Calu3 (cell line): ENCODE results near the gene SCN1A. TPM values are rescaled to one million over a fixed set of nuclear protein-coding genes. Genes with fewer than 3 reads are reported as not detected.

ENCODE experiments used
- BruUV-seq: library from RNA; stranded (reverse); fragments of 400-500 nt; replicated peaks from 2 replicates; lab custom pipeline; 2021; lab: Mats Ljungman, UMichigan
- CTCF ChIA-PET: fragments of 300-600 bp; sonication (Branson Sonifier 250); formaldehyde crosslinking; loops from one replicate; lab custom pipeline; 2022; ENCODE audit warnings: antibody characterized with exemption; lab: Charles Lee
- DNase-seq: peaks from one replicate; pipeline ENCODE4 v3.0.0; 2022
- H3K27ac Mint-ChIP-seq: one replicate; pipeline ENCODE4 v1.8.0; 2022; ENCODE audit warnings: mixed read lengths; ENCODE audit not compliant: unreplicated experiment
- H3K27me3 Mint-ChIP-seq: one replicate; pipeline ENCODE4 v1.8.0; 2022; ENCODE audit warnings: mixed read lengths; ENCODE audit not compliant: unreplicated experiment
- H3K36me3 Mint-ChIP-seq: one replicate; pipeline ENCODE4 v1.8.0; 2022; ENCODE audit warnings: mild to moderate bottlenecking, moderate library complexity, mixed read lengths; ENCODE audit not compliant: insufficient read depth, unreplicated experiment
- H3K4me1 Mint-ChIP-seq: one replicate; pipeline ENCODE4 v1.8.0; 2022; ENCODE audit warnings: mild to moderate bottlenecking, low read depth, mixed read lengths; ENCODE audit not compliant: unreplicated experiment
- H3K4me3 Mint-ChIP-seq: one replicate; pipeline ENCODE4 v1.8.0; 2022; ENCODE audit warnings: mild to moderate bottlenecking, low read depth, moderate library complexity, mixed read lengths; ENCODE audit not compliant: unreplicated experiment
- H3K9me3 Mint-ChIP-seq: one replicate; pipeline ENCODE4 v1.8.0; 2022; ENCODE audit warnings: low read depth, mixed read lengths; ENCODE audit not compliant: unreplicated experiment
- CTCF ChIP-seq: fragments of 200-600 bp; IDR thresholded peaks from one replicate; pipeline ENCODE4 v1.8.0; 2022; ENCODE audit warnings: antibody characterized with exemption; ENCODE audit not compliant: unreplicated experiment
- intact Hi-C: fragments of 100-400 bp; cut with micrococcal nuclease; formaldehyde crosslinking; loops from one replicate; pipeline ENCODE4 v1.10.0; 2022; ENCODE audit not compliant: unreplicated experiment
- total RNA-seq: library from RNA; stranded (reverse); gene quantifications from 2 replicates; pipeline ENCODE4 v1.2.3, GENCODE V29; 2022

The SCN1A gene
- total RNA-seq, 1 experiment from 2014 or later, result not detected

- Mint-ChIP-seq H3K27me3 (no peaks in the 10 kb centered on the region), H3K4me3 (no peak overlapping the region), H3K9me3 (no peaks in the 10 kb centered on the region), H3K36me3 (no peaks in the 10 kb centered on the region), H3K4me1 (no peaks in the 10 kb centered on the region), H3K27ac (no peak overlapping the region)
- no peak for DNase-seq
- no peak for TF ChIP-seq CTCF
- BruUV-seq, result no TSS peak
- CTCF ChIA-PET, result no interaction called here
- intact Hi-C loops, result no loop called here
These were observed 96.8 kb downstream of the SCN1A start for GRCh38 chr2:166031054-166031453.

GRCh38 chr2:166025313-166025712, 102.5 kb downstream of the SCN1A start:
- Mint-ChIP-seq H3K9me3 (no peaks in the 10 kb centered on the region), H3K27ac (no peak overlapping the region), H3K4me1 (no peaks in the 10 kb centered on the region), H3K36me3 (no peaks in the 10 kb centered on the region), H3K27me3 (no peaks in the 10 kb centered on the region), H3K4me3 (no peak overlapping the region)
- intact Hi-C loops, result no loop called here
- DNase-seq, result no peak
- BruUV-seq, result no TSS peak
- CTCF ChIA-PET, result no interaction called here
- TF ChIP-seq CTCF, result no peak

- Mint-ChIP-seq H3K9me3 (no peaks in the 10 kb centered on the region), H3K27ac (no peak overlapping the region), H3K4me3 (no peak overlapping the region), H3K4me1 (no peaks in the 10 kb centered on the region), H3K27me3 (no peaks in the 10 kb centered on the region), H3K36me3 (no peaks in the 10 kb centered on the region)
- CTCF ChIA-PET, result no interaction called here
- intact Hi-C loops, result no loop called here
- TF ChIP-seq CTCF, result no peak
- no TSS peak for BruUV-seq
- no peak for DNase-seq
These were observed 110.6 kb downstream of the SCN1A start for GRCh38 chr2:166017208-166017607.

GRCh38 chr2:166013878-166014277, 113.9 kb downstream of the SCN1A start:
- intact Hi-C loops, result no loop called here
- no peak for TF ChIP-seq CTCF
- Mint-ChIP-seq H3K4me1 (no peaks in the 10 kb centered on the region), H3K27ac (no peak overlapping the region), H3K27me3 (no peaks in the 10 kb centered on the region), H3K36me3 (no peaks in the 10 kb centered on the region), H3K4me3 (no peak overlapping the region), H3K9me3 (no peaks in the 10 kb centered on the region)
- CTCF ChIA-PET, result interaction anchor here (0.9 kb wide), 1 partner anchor 114 kb away, joined by 3 read pairs; no protein-coding TSS in a partner anchor
- no TSS peak for BruUV-seq
- no peak for DNase-seq
